Measurements from ENCODE around the gene GSTO2.
A peak's percentile ranks its signal among the peaks of the same experiment; 100 is the strongest.

The GSTO2 gene

GRCh38 chr10:104284846-104285245, 15.9 kb downstream of the GSTO2 start:
- ATAC-seq, result no peak
- Mint-ChIP-seq H3K36me3 (ENCODE audit: low read depth) (no peaks in the 10 kb centered on the region), H3K9me3 (no peaks in the 10 kb centered on the region), H3K4me3 (no peak overlapping the region), H3K27ac (no peak overlapping the region), H3K27me3 (peaks cover 5% of the 10 kb centered on the region), H3K4me1 (no peaks in the 10 kb centered on the region)
- DNase-seq, result no peak

GRCh38 chr10:104286939-104287338, 18.0 kb downstream of the GSTO2 start:
- Mint-ChIP-seq H3K4me3 (no peak overlapping the region), H3K27ac (no peak overlapping the region), H3K9me3 (no peaks in the 10 kb centered on the region), H3K27me3 (peaks cover 12% of the 10 kb centered on the region), H3K4me1 (peaks cover 6% of the 10 kb centered on the region), H3K36me3 (ENCODE audit: low read depth) (no peaks in the 10 kb centered on the region)
- DNase-seq (no peak), ATAC-seq (no peak)

GRCh38 chr10:104288355-104288754, 19.4 kb downstream of the GSTO2 start:
- H3K36me3 Mint-ChIP-seq (ENCODE audit: low read depth), result no peaks in the 10 kb centered on the region
- ATAC-seq (no peak), DNase-seq (no peak)
- H3K27me3 Mint-ChIP-seq, result peaks cover 12% of the 10 kb centered on the region
- no peak overlapping the region for H3K4me3 Mint-ChIP-seq
- peaks cover 13% of the 10 kb centered on the region for H3K4me1 Mint-ChIP-seq
- no peak overlapping the region for H3K27ac Mint-ChIP-seq
- no peaks in the 10 kb centered on the region for H3K9me3 Mint-ChIP-seq

- H3K4me3 Mint-ChIP-seq, result no peak overlapping the region
- no peak overlapping the region for H3K27ac Mint-ChIP-seq
- peaks cover 12% of the 10 kb centered on the region for H3K27me3 Mint-ChIP-seq
- no peaks in the 10 kb centered on the region for H3K36me3 Mint-ChIP-seq (ENCODE audit: low read depth)
- DNase-seq (peak; percentile 91), ATAC-seq (peak; percentile 95)
- no peaks in the 10 kb centered on the region for H3K9me3 Mint-ChIP-seq
- peaks cover 13% of the 10 kb centered on the region for H3K4me1 Mint-ChIP-seq
Measured at GRCh38 chr10:104291439-104291951, 22.5 kb downstream of the GSTO2 start.

GRCh38 chr10:104293011-104293410, 24.0 kb downstream of the GSTO2 start:
- Mint-ChIP-seq H3K4me1 (peaks cover 13% of the 10 kb centered on the region), H3K36me3 (ENCODE audit: low read depth) (no peaks in the 10 kb centered on the region), H3K9me3 (no peaks in the 10 kb centered on the region), H3K4me3 (no peak overlapping the region), H3K27me3 (peaks cover 12% of the 10 kb centered on the region), H3K27ac (no peak overlapping the region)
- ATAC-seq (no peak), DNase-seq (no peak)

GRCh38 chr10:104293781-104294321, 24.9 kb downstream of the GSTO2 start:
- H3K4me3 Mint-ChIP-seq, result no peak overlapping the region
- DNase-seq (no peak), ATAC-seq (no peak)
- no peaks in the 10 kb centered on the region for H3K9me3 Mint-ChIP-seq
- no peak overlapping the region for H3K27ac Mint-ChIP-seq
- H3K36me3 Mint-ChIP-seq (ENCODE audit: low read depth), result no peaks in the 10 kb centered on the region
- H3K4me1 Mint-ChIP-seq, result peaks cover 13% of the 10 kb centered on the region
- H3K27me3 Mint-ChIP-seq, result peaks cover 12% of the 10 kb centered on the region

- peaks cover 4% of the 10 kb centered on the region for H3K9me3 Mint-ChIP-seq
- H3K4me3 Mint-ChIP-seq, result no peak overlapping the region
- H3K36me3 Mint-ChIP-seq (ENCODE audit: low read depth), result no peaks in the 10 kb centered on the region
- no peak for ATAC-seq
- peaks cover 32% of the 10 kb centered on the region for H3K4me1 Mint-ChIP-seq
- no peak overlapping the region for H3K27ac Mint-ChIP-seq
- no peaks in the 10 kb centered on the region for H3K27me3 Mint-ChIP-seq
- no peak for DNase-seq
Measured at GRCh38 chr10:104296687-104297436, 27.9 kb downstream of the GSTO2 start.

- Mint-ChIP-seq H3K36me3 (ENCODE audit: low read depth) (peaks cover under 1% of the 10 kb centered on the region), H3K4me3 (no peak overlapping the region), H3K27me3 (no peaks in the 10 kb centered on the region), H3K4me1 (peaks cover 29% of the 10 kb centered on the region), H3K27ac (no peak overlapping the region), H3K9me3 (peaks cover 9% of the 10 kb centered on the region)
- peak; percentile 59 for DNase-seq
- no peak for ATAC-seq
Measured at GRCh38 chr10:104297697-104298660, 29.0 kb downstream of the GSTO2 start.

GRCh38 chr10:104299031-104299904, 30.3 kb downstream of the GSTO2 start:
- Mint-ChIP-seq H3K9me3 (peaks cover 13% of the 10 kb centered on the region), H3K4me3 (no peak overlapping the region), H3K36me3 (ENCODE audit: low read depth) (peaks cover 7% of the 10 kb centered on the region), H3K4me1 (peaks cover 34% of the 10 kb centered on the region), H3K27ac (peak overlapping the region; percentile 21), H3K27me3 (no peaks in the 10 kb centered on the region)
- no peak for DNase-seq
- ATAC-seq, result no peak

- H3K36me3 Mint-ChIP-seq (ENCODE audit: low read depth), result peaks cover 7% of the 10 kb centered on the region
- DNase-seq (no peak), ATAC-seq (peak; percentile 41)
- peaks cover 13% of the 10 kb centered on the region for H3K9me3 Mint-ChIP-seq
- H3K4me1 Mint-ChIP-seq, result peaks cover 41% of the 10 kb centered on the region
- H3K4me3 Mint-ChIP-seq, result peak overlapping the region; percentile 28
- no peaks in the 10 kb centered on the region for H3K27me3 Mint-ChIP-seq
- H3K27ac Mint-ChIP-seq, result peak overlapping the region; percentile 81
Measured at GRCh38 chr10:104300002-104300735, 31.2 kb downstream of the GSTO2 start.

GRCh38 chr10:104300736-104301292, 31.8 kb downstream of the GSTO2 start:
- H3K4me3 Mint-ChIP-seq, result no peak overlapping the region
- peaks cover 45% of the 10 kb centered on the region for H3K4me1 Mint-ChIP-seq
- H3K27me3 Mint-ChIP-seq, result no peaks in the 10 kb centered on the region
- H3K27ac Mint-ChIP-seq, result peak overlapping the region; percentile 81
- H3K36me3 Mint-ChIP-seq (ENCODE audit: low read depth), result peaks cover 7% of the 10 kb centered on the region
- DNase-seq (no peak), ATAC-seq (peak; percentile 33)
- H3K9me3 Mint-ChIP-seq, result peaks cover 13% of the 10 kb centered on the region

- peaks cover 55% of the 10 kb centered on the region for H3K4me1 Mint-ChIP-seq
- no peak for ATAC-seq
- H3K36me3 Mint-ChIP-seq (ENCODE audit: low read depth), result peaks cover 7% of the 10 kb centered on the region
- no peak overlapping the region for H3K4me3 Mint-ChIP-seq
- no peak overlapping the region for H3K27ac Mint-ChIP-seq
- H3K27me3 Mint-ChIP-seq, result peaks cover 4% of the 10 kb centered on the region
- H3K9me3 Mint-ChIP-seq, result peaks cover 13% of the 10 kb centered on the region
- DNase-seq, result no peak
Measured at GRCh38 chr10:104301907-104302690, 33.1 kb downstream of the GSTO2 start.
